Measurements from ENCODE around the gene CELSR1.
A peak's percentile ranks its signal among the peaks of the same experiment; 100 is the strongest.
"Not testable (repeated sequence)": the region's sequence is repeated elsewhere in the genome, so short reads cannot be mapped to it uniquely, and the experiment has no call there.

CELSR1 gene

DNA sequence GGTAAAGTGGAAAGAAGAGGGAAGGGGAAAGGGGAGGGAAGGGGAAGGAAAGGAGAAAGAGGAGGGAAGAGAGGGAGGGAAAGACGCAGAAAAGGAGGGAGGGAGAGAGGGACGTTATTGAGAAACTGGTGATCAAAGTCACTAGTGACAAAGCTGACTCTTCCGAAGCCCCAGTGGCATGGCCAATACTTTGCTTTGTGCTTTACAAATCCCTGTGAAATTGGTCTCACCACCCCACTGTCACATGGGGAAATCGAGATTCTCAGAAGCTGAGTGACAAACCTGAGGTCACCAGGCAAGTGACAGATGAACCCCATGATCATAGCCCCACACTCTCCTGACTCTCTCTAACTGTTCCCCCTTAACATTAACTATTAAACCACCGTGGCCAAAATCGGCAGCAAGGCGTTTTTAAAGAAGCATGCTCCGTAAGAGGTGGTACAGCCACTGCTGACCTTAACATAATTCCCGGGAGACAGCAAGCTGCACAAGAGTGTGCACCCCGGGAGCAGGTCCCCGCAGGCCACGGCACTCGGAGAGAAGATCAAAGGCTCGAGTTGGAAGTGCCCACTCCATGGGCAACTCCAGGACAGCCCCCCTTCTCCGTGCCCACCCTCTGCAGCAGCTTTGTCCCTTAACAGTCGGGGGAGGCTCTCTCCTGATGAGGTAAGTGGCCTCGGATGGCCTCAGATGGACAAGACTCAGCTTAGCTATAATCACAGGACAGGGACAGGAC lies 34.8 kb downstream of the CELSR1 start:
- Histone ChIP-seq H2BK120ac (ENCODE audit: low read depth, low read length) (peak overlapping the region; percentile 74), H3K14ac (ENCODE audit: low read length) (no peak overlapping the region), H4K91ac (ENCODE audit: low read depth, low read length, poor library complexity) (peak overlapping the region; percentile 87), H3K23ac (ENCODE audit: low read depth, low read length, poor library complexity) (peak overlapping the region; percentile 97), H3K18ac (ENCODE audit: low read length) (peak overlapping the region; percentile 94), H3K4ac (ENCODE audit: low read length) (peak overlapping the region; percentile 96), H3K9me3 (replicated peaks in 1 of 2; ENCODE audit: control insufficient read depth in 2 of 2, insufficient read depth in 1 of 2, low read depth in 1 of 2, low read length in 2 of 2) (no peaks in the 10 kb centered on the region), H2BK5ac (ENCODE audit: low read length) (peak overlapping the region; percentile 49), H2BK12ac (ENCODE audit: low read length) (peak overlapping the region; percentile 100), H4K8ac (ENCODE audit: low read depth, low read length) (no peak overlapping the region), H3K27ac (replicated peaks; ENCODE audit: low read length) (no peak overlapping the region), H2BK15ac (ENCODE audit: low read length) (peak overlapping the region; percentile 100), H2AK5ac (ENCODE audit: low read depth, low read length) (peak overlapping the region; percentile 99), H3K4me2 (ENCODE audit: insufficient read depth, low read length, poor library complexity, severe bottlenecking) (no peak overlapping the region), H2AFZ (ENCODE audit: low read length) (no peak overlapping the region), H3K4me3 (ENCODE audit: low read length in 2 of 2) (no peak overlapping the region), H3K79me1 (ENCODE audit: low read depth, low read length) (no peaks in the 10 kb centered on the region), H3K27me3 (ENCODE audit: control insufficient read depth in 3 of 3, insufficient read depth in 3 of 3, low read depth in 1 of 3, low read length in 3 of 3) (no peaks in the 10 kb centered on the region), H3K36me3 (replicated peaks in 1 of 2; ENCODE audit: control insufficient read depth in 2 of 2, insufficient read depth in 2 of 2, low read length in 2 of 2) (no peaks in the 10 kb centered on the region), H3K9ac (ENCODE audit: low read depth, low read length, poor library complexity) (no peak overlapping the region), H3K4me1 (ENCODE audit: control insufficient read depth in 2 of 2, insufficient read depth in 1 of 2, low read depth in 1 of 2, low read length in 2 of 2) (peaks cover 27 to 36% of the 10 kb centered on the region in 2 donors)
- WGBS, 2 donors (ENCODE audit: extremely low coverage in 2 of 2, insufficient read length in 2 of 2, insufficient replicate concordance in 1 of 2) = no CpG with 5 or more reads among the region's 17 CpGs
- DNase-seq (ENCODE audit: low spot score) = no peak

DNA sequence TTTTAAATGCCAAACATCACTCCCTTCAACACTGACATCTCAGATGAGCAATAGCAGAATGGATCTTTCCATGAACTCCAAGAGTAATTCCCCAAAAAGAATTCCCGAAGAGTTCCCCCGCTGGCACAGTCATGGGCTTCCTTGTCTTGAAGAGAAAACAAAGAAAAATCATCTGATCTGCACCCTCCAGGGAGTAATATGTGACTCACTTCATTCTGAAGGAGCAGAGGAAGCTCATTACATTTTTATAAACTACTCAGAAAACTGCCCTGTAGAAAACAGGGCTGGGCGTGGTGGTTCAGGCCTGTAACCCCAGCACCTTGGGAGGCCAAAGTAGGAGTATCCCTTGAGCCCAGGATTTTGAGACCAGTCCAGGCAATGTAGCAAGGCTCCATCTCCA lies 35.7 kb downstream of the CELSR1 start:
- Histone ChIP-seq H3K9ac (ENCODE audit: low read depth, low read length, poor library complexity) (no peak overlapping the region), H3K4me1 (ENCODE audit: control insufficient read depth in 2 of 2, insufficient read depth in 1 of 2, low read depth in 1 of 2, low read length in 2 of 2) (peaks cover 24 to 32% of the 10 kb centered on the region in 2 donors), H3K79me1 (ENCODE audit: low read depth, low read length) (no peaks in the 10 kb centered on the region), H3K9me3 (replicated peaks in 1 of 2; ENCODE audit: control insufficient read depth in 2 of 2, insufficient read depth in 1 of 2, low read depth in 1 of 2, low read length in 2 of 2) (peaks cover 0 to 5% of the 10 kb centered on the region in 2 donors), H3K4ac (ENCODE audit: low read length) (no peak overlapping the region), H3K36me3 (replicated peaks in 1 of 2; ENCODE audit: control insufficient read depth in 2 of 2, insufficient read depth in 2 of 2, low read length in 2 of 2) (no peaks in the 10 kb centered on the region), H3K14ac (ENCODE audit: low read length) (no peak overlapping the region), H3K23ac (ENCODE audit: low read depth, low read length, poor library complexity) (no peak overlapping the region), H2AK5ac (ENCODE audit: low read depth, low read length) (no peak overlapping the region), H3K4me3 (ENCODE audit: low read length in 2 of 2) (no peak overlapping the region), H3K27me3 (ENCODE audit: control insufficient read depth in 3 of 3, insufficient read depth in 3 of 3, low read depth in 1 of 3, low read length in 3 of 3) (no peaks in the 10 kb centered on the region), H2BK120ac (ENCODE audit: low read depth, low read length) (no peak overlapping the region), H3K4me2 (ENCODE audit: insufficient read depth, low read length, poor library complexity, severe bottlenecking) (no peak overlapping the region), H2BK5ac (ENCODE audit: low read length) (no peak overlapping the region), H2AFZ (ENCODE audit: low read length) (no peak overlapping the region), H3K18ac (ENCODE audit: low read length) (no peak overlapping the region), H2BK12ac (ENCODE audit: low read length) (peak overlapping the region; percentile 84), H3K27ac (replicated peaks; ENCODE audit: low read length) (no peak overlapping the region), H2BK15ac (ENCODE audit: low read length) (no peak overlapping the region), H4K91ac (ENCODE audit: low read depth, low read length, poor library complexity) (no peak overlapping the region), H4K8ac (ENCODE audit: low read depth, low read length) (no peak overlapping the region)
- no peak for DNase-seq (ENCODE audit: low spot score)
- no CpG with 5 or more reads among the region's 3 CpGs for WGBS, 2 donors (ENCODE audit: extremely low coverage in 2 of 2, insufficient read length in 2 of 2, insufficient replicate concordance in 1 of 2)

DNA sequence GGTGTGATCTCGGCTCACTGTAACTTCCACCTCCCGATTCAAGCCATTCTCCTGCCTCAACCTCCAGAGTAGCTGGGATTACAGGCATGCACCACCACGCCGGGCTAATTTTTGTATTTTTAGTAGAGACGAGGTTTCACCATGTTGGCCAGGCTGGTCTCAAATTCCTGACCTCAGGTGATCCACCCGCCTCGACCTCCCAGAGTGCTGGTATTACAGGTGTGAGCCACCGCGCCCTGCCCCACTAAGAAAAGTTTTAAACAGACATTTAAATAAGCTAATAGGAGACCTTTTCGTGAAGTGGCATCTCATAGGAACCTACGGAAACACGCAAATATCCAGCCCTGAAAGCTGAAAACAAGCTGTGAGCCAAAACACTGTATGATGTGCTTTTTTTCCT lies 36.2 kb downstream of the CELSR1 start:
- H3K4ac ChIP-seq (ENCODE audit: low read length); H3K14ac ChIP-seq (ENCODE audit: low read length); H3K4me3 ChIP-seq (ENCODE audit: low read length in 2 of 2); H2BK120ac ChIP-seq (ENCODE audit: low read depth, low read length); H3K27me3 ChIP-seq (ENCODE audit: control insufficient read depth in 3 of 3, insufficient read depth in 3 of 3, low read depth in 1 of 3, low read length in 3 of 3); H4K8ac ChIP-seq (ENCODE audit: low read depth, low read length); H2AFZ ChIP-seq (ENCODE audit: low read length); H2BK15ac ChIP-seq (ENCODE audit: low read length); H3K27ac ChIP-seq (replicated peaks; ENCODE audit: low read length); H3K36me3 ChIP-seq (replicated peaks in 1 of 2; ENCODE audit: control insufficient read depth in 2 of 2, insufficient read depth in 2 of 2, low read length in 2 of 2); H3K18ac ChIP-seq (ENCODE audit: low read length); H3K9me3 ChIP-seq (replicated peaks in 1 of 2; ENCODE audit: control insufficient read depth in 2 of 2, insufficient read depth in 1 of 2, low read depth in 1 of 2, low read length in 2 of 2); H3K9ac ChIP-seq (ENCODE audit: low read depth, low read length, poor library complexity); H3K79me1 ChIP-seq (ENCODE audit: low read depth, low read length); H2AK5ac ChIP-seq (ENCODE audit: low read depth, low read length); H3K4me2 ChIP-seq (ENCODE audit: insufficient read depth, low read length, poor library complexity, severe bottlenecking); DNase-seq (ENCODE audit: low spot score); H2BK12ac ChIP-seq (ENCODE audit: low read length); H3K23ac ChIP-seq (ENCODE audit: low read depth, low read length, poor library complexity); H4K91ac ChIP-seq (ENCODE audit: low read depth, low read length, poor library complexity); H2BK5ac ChIP-seq (ENCODE audit: low read length): not testable (repeated sequence)
- WGBS, 2 donors (ENCODE audit: extremely low coverage in 2 of 2, insufficient read length in 2 of 2, insufficient replicate concordance in 1 of 2) = no CpG with 5 or more reads among the region's 12 CpGs
- peaks cover 24 to 29% of the 10 kb centered on the region in 2 donors for H3K4me1 ChIP-seq (ENCODE audit: control insufficient read depth in 2 of 2, insufficient read depth in 1 of 2, low read depth in 1 of 2, low read length in 2 of 2)

DNA sequence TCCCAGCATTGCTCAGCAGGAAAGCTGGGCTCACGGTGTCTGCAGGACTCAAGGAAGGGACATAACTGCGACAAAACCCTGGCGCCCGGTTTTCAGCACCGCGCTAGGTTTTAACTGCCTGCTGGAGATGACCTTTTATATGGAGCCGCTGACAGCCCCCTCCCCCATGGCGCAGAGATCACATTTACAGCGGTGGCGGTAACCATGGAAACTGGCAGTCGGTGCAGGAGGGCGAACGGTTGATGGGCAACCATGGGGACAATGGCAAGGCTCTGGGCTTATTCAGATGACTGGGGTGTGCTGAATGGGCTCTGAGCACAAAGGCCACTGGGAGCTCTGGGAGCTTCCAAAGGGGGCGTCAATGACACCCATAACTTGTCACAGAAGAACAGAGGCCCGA lies 37.2 kb downstream of the CELSR1 start:
- peak overlapping the region; percentile 42 for H2AFZ ChIP-seq (ENCODE audit: low read length)
- peak; percentile 92 for DNase-seq (ENCODE audit: low spot score)
- peaks cover 0 to 5% of the 10 kb centered on the region in 2 donors for H3K9me3 ChIP-seq (replicated peaks in 1 of 2; ENCODE audit: control insufficient read depth in 2 of 2, insufficient read depth in 1 of 2, low read depth in 1 of 2, low read length in 2 of 2)
- H3K79me1 ChIP-seq (ENCODE audit: low read depth, low read length) = no peaks in the 10 kb centered on the region
- no peak overlapping the region for H3K9ac ChIP-seq (ENCODE audit: low read depth, low read length, poor library complexity)
- H3K27ac ChIP-seq (replicated peaks; ENCODE audit: low read length) = peak overlapping the region; percentile 70
- peak overlapping the region; percentile 45 for H3K4me2 ChIP-seq (ENCODE audit: insufficient read depth, low read length, poor library complexity, severe bottlenecking)
- no peak overlapping the region for H3K23ac ChIP-seq (ENCODE audit: low read depth, low read length, poor library complexity)
- no peak overlapping the region for H2BK12ac ChIP-seq (ENCODE audit: low read length)
- H2BK120ac ChIP-seq (ENCODE audit: low read depth, low read length) = no peak overlapping the region
- H3K4ac ChIP-seq (ENCODE audit: low read length) = no peak overlapping the region
- H4K91ac ChIP-seq (ENCODE audit: low read depth, low read length, poor library complexity) = no peak overlapping the region
- H3K18ac ChIP-seq (ENCODE audit: low read length) = peak overlapping the region; percentile 58
- no peak overlapping the region for H4K8ac ChIP-seq (ENCODE audit: low read depth, low read length)
- peak overlapping the region; percentile 17 for H2BK5ac ChIP-seq (ENCODE audit: low read length)
- no peaks in the 10 kb centered on the region for H3K36me3 ChIP-seq (replicated peaks in 1 of 2; ENCODE audit: control insufficient read depth in 2 of 2, insufficient read depth in 2 of 2, low read length in 2 of 2)
- peak overlapping the region; percentile 2 for H2BK15ac ChIP-seq (ENCODE audit: low read length)
- no peaks in the 10 kb centered on the region for H3K27me3 ChIP-seq (ENCODE audit: control insufficient read depth in 3 of 3, insufficient read depth in 3 of 3, low read depth in 1 of 3, low read length in 3 of 3)
- peak overlapping the region in 1 of 2 donors; percentile 24 for H3K4me3 ChIP-seq (ENCODE audit: low read length in 2 of 2)
- no peak overlapping the region for H3K14ac ChIP-seq (ENCODE audit: low read length)
- no peak overlapping the region for H2AK5ac ChIP-seq (ENCODE audit: low read depth, low read length)
- peaks cover 24 to 29% of the 10 kb centered on the region in 2 donors for H3K4me1 ChIP-seq (ENCODE audit: control insufficient read depth in 2 of 2, insufficient read depth in 1 of 2, low read depth in 1 of 2, low read length in 2 of 2)
- no CpG with 5 or more reads among the region's 15 CpGs for WGBS, 2 donors (ENCODE audit: extremely low coverage in 2 of 2, insufficient read length in 2 of 2, insufficient replicate concordance in 1 of 2)

Data from neuronal stem cell (in vitro differentiated cells).